Measurements from ENCODE around the gene VWF.

Gene VWF

GRCh38 chr12:5899675-5900074 lies 224.8 kb downstream of the VWF start:
- H3K36me3 ChIP-seq (ENCODE audit: control insufficient read depth, low read depth, low read length), result no peaks in the 10 kb centered on the region
- no peaks in the 10 kb centered on the region for H3K27me3 ChIP-seq (ENCODE audit: control insufficient read depth, insufficient read depth, low read length)
- no peaks in the 10 kb centered on the region for H3K9me3 ChIP-seq (ENCODE audit: control insufficient read depth, low read depth, low read length)
- H3K27ac ChIP-seq (ENCODE audit: low read length), result no peak overlapping the region
- H3K9ac ChIP-seq (ENCODE audit: low read length), result no peak overlapping the region
- H3K4me3 ChIP-seq (ENCODE audit: low read length), result no peak overlapping the region
- H3K4me1 ChIP-seq (ENCODE audit: control insufficient read depth, low read depth, low read length), result peaks cover under 1% of the 10 kb centered on the region

- Histone ChIP-seq H3K4me3 (ENCODE audit: low read length) (no peak overlapping the region), H3K9me3 (ENCODE audit: control insufficient read depth, low read depth, low read length) (no peaks in the 10 kb centered on the region), H3K9ac (ENCODE audit: low read length) (no peak overlapping the region), H3K27me3 (ENCODE audit: control insufficient read depth, insufficient read depth, low read length) (no peaks in the 10 kb centered on the region), H3K36me3 (ENCODE audit: control insufficient read depth, low read depth, low read length) (no peaks in the 10 kb centered on the region), H3K4me1 (ENCODE audit: control insufficient read depth, low read depth, low read length) (no peaks in the 10 kb centered on the region), H3K27ac (ENCODE audit: low read length) (no peak overlapping the region)
Measured at GRCh38 chr12:5898874-5899273, 225.6 kb downstream of the VWF start.

Data from iPS-18a (cell line).